ENCODE measurements around the gene TLR7. TPM values are rescaled to one million over a fixed set of nuclear protein-coding genes. Genes with fewer than 3 reads are reported as not detected.

Gene TLR7
- total RNA-seq, 1 donor from 2014 or later, result not detected

GRCh38 chrX:12932244-12932643, 65.4 kb downstream of the TLR7 start:
- Histone ChIP-seq H3K27me3 (ENCODE audit: control insufficient read depth, insufficient read depth, low read length) (no peaks in the 10 kb centered on the region), H3K4me3 (ENCODE audit: low read depth, low read length) (no peak overlapping the region), H3K36me3 (ENCODE audit: control insufficient read depth, insufficient read depth, low read length) (no peaks in the 10 kb centered on the region)
- DNase-seq (ENCODE audit: low read depth), result no peak
- TF ChIP-seq, protein P1, sequence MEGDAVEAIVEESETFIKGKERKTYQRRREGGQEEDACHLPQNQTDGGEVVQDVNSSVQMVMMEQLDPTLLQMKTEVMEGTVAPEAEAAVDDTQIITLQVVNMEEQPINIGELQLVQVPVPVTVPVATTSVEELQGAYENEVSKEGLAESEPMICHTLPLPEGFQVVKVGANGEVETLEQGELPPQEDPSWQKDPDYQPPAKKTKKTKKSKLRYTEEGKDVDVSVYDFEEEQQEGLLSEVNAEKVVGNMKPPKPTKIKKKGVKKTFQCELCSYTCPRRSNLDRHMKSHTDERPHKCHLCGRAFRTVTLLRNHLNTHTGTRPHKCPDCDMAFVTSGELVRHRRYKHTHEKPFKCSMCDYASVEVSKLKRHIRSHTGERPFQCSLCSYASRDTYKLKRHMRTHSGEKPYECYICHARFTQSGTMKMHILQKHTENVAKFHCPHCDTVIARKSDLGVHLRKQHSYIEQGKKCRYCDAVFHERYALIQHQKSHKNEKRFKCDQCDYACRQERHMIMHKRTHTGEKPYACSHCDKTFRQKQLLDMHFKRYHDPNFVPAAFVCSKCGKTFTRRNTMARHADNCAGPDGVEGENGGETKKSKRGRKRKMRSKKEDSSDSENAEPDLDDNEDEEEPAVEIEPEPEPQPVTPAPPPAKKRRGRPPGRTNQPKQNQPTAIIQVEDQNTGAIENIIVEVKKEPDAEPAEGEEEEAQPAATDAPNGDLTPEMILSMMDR (IDR thresholded peaks at IDR 0.05; ENCODE audit: insufficient read depth, low read length, poor library complexity, severe bottlenecking), result no peak

DNA sequence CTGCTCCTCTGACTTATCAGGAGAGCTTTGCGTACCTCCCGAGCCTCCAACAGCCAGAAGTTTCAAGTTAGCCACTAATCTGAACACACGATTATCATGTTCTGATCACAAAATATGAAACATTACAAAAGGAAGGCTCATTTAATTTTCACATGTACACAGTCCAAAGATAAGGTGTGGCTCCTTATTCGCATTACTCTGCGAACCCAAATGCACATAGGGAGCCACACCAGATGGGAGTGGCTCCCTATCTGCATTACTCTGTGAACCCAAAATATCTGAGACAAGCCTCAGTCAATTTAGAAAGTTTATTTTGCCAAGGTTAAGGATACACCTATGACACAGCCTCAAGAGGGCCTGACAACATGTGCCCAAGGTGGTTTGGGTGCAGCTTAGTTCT, 68.0 kb downstream of the TLR7 start:
- Histone ChIP-seq H3K36me3 (ENCODE audit: control insufficient read depth, insufficient read depth, low read length) (no peaks in the 10 kb centered on the region), H3K4me3 (ENCODE audit: low read depth, low read length) (no peak overlapping the region), H3K27me3 (ENCODE audit: control insufficient read depth, insufficient read depth, low read length) (no peaks in the 10 kb centered on the region)
- DNase-seq (ENCODE audit: low read depth), result no peak
- TF ChIP-seq, protein P1 (IDR thresholded peaks at IDR 0.05; ENCODE audit: insufficient read depth, low read length, poor library complexity, severe bottlenecking), result no peak

DNA sequence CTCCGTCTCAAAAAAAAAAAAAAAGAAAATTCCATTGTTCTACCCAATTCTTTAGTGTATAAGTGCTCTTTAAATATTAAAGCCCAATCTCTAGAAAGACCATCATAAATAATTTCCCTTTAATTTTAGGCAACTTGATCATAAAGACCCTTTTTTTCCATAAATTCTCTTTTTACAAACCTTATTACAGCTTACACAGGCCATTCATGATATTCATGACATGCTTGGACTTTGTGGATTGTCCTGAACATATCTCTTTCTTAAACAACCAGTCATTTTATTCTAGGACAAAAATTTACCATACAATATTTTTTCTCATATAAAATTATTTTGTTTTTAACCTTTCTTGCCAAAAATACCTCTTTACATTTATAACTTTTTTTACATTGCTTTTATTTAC, 70.1 kb downstream of the TLR7 start:
- Histone ChIP-seq H3K36me3 (ENCODE audit: control insufficient read depth, insufficient read depth, low read length) (no peaks in the 10 kb centered on the region), H3K4me3 (ENCODE audit: low read depth, low read length) (no peak overlapping the region), H3K27me3 (ENCODE audit: control insufficient read depth, insufficient read depth, low read length) (no peaks in the 10 kb centered on the region)
- TF ChIP-seq, protein P1 (IDR thresholded peaks at IDR 0.05; ENCODE audit: insufficient read depth, low read length, poor library complexity, severe bottlenecking), result no peak
- no peak for DNase-seq (ENCODE audit: low read depth)

Other genes with a start within 250 kb of the TLR7 start
- 24.3 and 25.4 TPM in 2 replicates for gene PRPS2, start 75.7 kb upstream of the TLR7 start, total RNA-seq
- gene TLR8, start 39.5 kb downstream of the TLR7 start, total RNA-seq, result not detected in 2 replicates
- gene TMSB4X, start 108.0 kb downstream of the TLR7 start, total RNA-seq, result 2,437 and 3,601 TPM in 2 replicates
- not detected in 2 replicates for gene FAM9C, start 177.5 kb downstream of the TLR7 start, total RNA-seq